Tibial nerve (tissue), 4 donors: ENCODE data around the gene TSNAXIP1. TPM values are rescaled to one million over a fixed set of nuclear protein-coding genes. Genes with fewer than 3 reads are reported as not detected.

Experiments
- DNase-seq, 2 donors: peaks; one replicate each; pipeline ENCODE4 v3.0.0-alpha.2; 2019; ENCODE audit warnings: low spot score in 2 of 2
- H3K27ac ChIP-seq, 4 donors: fragments of 200-600 bp; sonication (generic) in 3 of 4; one replicate each; pipeline ENCODE4 v1.5.1; 2017 to 2019; ENCODE audit warnings: mild to moderate bottlenecking in 1 of 4
- H3K27me3 ChIP-seq, 2 donors: fragments of 200-600 bp; sonication (generic) in 1 of 2; one replicate each; pipeline versions ENCODE4 v1.5.1 to v1.6.0; 2017 to 2019
- H3K36me3 ChIP-seq, 3 donors: fragments of 200-600 bp; sonication (generic); one replicate each; pipeline ENCODE4 v1.5.1; 2018 to 2019
- H3K4me1 ChIP-seq, 4 donors: fragments of 200-600 bp; sonication (generic) in 3 of 4; one replicate each; pipeline ENCODE4 v1.5.1; 2017 to 2019
- H3K4me3 ChIP-seq, 4 donors: fragments of 200-600 bp; sonication (generic) in 3 of 4; one replicate each; pipeline ENCODE4 v1.5.1; 2017 to 2019; ENCODE audit warnings: mild to moderate bottlenecking in 1 of 4, moderate library complexity in 1 of 4
- H3K9me3 ChIP-seq, 4 donors: fragments of 200-600 bp; sonication (generic) in 3 of 4; one replicate each; pipeline ENCODE4 v1.5.1; 2017 to 2019
- CTCF ChIP-seq, 5 experiments: fragments of 200-600 bp in 3 of 5; fragments of 450-650 bp in 2 of 5; sonication (generic) in 3 of 5; IDR thresholded peaks; one replicate each; pipeline ENCODE4 v1.5.1; 2016 to 2019; ENCODE audit warnings: antibody characterized with exemption in 5 of 5, mild to moderate bottlenecking in 3 of 5, moderate library complexity in 2 of 5
- EP300 ChIP-seq, 2 donors: sonication (generic); formaldehyde crosslinking; IDR thresholded peaks; one replicate each; pipeline ENCODE4 v1.6.1; 2017; ENCODE audit warnings: antibody characterized with exemption in 2 of 2, mild to moderate bottlenecking in 1 of 2
- POLR2A ChIP-seq, 2 donors: fragments of 450-650 bp; IDR thresholded peaks; one replicate each; pipeline ENCODE4 v1.6.1; 2017; ENCODE audit warnings: antibody characterized with exemption in 2 of 2, mild to moderate bottlenecking in 2 of 2, moderate library complexity in 2 of 2
- WGBS, 2 donors: methylation state at CpG; one replicate each; pipeline ENCODE4 v1.1.5; 2018; 5-methylcytosine and 5-hydroxymethylcytosine counted together
- small RNA-seq: library from RNA; depleted of rRNA; stranded (forward); fragments of <200 nt; gene quantifications from one replicate; pipeline ENCODE3, GENCODE V24; 2016
- total RNA-seq, 4 donors: library from RNA; depleted of rRNA; stranded (reverse); fragments of >200 nt; gene quantifications; one replicate each; pipeline ENCODE4 v1.1.0, GENCODE V29; 2016

TSNAXIP1 gene
- total RNA-seq, 4 donors from 2014 or later = 2.8 to 8.4 (median 4.0) TPM

DNA sequence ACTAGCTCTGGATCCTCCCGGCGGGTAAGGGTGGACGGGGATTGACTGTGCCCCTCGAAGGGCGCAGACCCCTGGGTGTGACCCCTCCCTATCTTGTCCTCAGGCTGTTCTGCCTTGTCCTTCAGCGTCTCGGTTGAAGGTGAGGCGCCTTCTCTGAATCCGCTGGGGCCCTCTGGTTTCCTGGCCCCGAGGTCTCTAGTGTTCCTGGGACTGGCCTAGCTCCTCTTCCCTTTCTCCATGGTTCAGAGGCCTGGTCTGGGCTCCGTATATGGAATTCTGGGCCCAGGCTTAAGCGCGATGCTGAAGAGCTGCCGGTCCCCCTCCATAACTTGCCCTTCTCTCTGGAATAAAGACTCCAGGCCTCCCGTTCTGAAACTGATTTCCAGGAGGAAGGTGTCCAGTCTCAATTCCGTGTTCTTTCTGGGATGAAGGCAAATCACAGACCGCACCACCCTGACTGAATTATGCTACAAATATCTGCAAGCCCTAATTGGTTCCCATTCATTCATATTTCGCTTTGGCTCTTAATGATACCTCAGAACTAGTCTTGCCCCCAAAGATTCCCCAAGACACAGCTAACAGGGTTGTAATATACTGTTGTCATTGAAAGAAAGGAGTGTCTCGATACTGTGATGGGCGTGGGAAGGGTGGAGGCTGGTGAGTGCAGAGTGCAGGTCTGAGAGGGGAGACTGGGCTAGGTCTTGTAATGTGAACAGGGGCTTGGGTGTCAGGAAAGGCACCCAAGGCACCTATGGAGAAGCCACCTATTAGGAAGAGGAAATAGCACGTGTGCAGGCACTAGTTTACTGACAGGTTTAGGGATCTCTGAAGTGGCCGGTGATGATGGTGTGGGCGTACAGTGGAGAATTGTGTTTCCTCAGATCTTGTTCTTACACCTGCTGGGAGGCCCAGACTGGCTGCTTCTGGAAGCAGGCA, 67.0 kb downstream of the TSNAXIP1 start:
- Histone ChIP-seq H3K9me3 (no peaks in the 10 kb centered on the region), H3K4me1 (peaks cover 0 to 44% (median 22%) of the 10 kb centered on the region in 4 donors), H3K27ac (peak overlapping the region; percentile 4 to 90 (median 80)), H3K4me3 (peak overlapping the region; percentile 61 to 93 (median 85)), H3K27me3 (no peaks in the 10 kb centered on the region), H3K36me3 (peaks cover 0 to 62% (median 12%) of the 10 kb centered on the region in 3 donors)
- WGBS, 2 donors = 12 to 14% methylated on average over 19 to 20 of the region's 23 CpGs
- TF ChIP-seq CTCF (IDR thresholded peaks at IDR 0.05) (no peak), EP300 (IDR thresholded peaks at IDR 0.05) (no peak), POLR2A (IDR thresholded peaks at IDR 0.05) (no peak)
- DNase-seq = no peak

- Histone ChIP-seq H3K4me3 (peak overlapping the region in 3 of 4 donors; percentile 80 to 93 (median 90)), H3K9me3 (no peaks in the 10 kb centered on the region), H3K36me3 (peaks cover 0 to 62% (median 19%) of the 10 kb centered on the region in 3 donors), H3K4me1 (peaks cover 0 to 44% (median 22%) of the 10 kb centered on the region in 4 donors), H3K27me3 (no peaks in the 10 kb centered on the region), H3K27ac (no peak overlapping the region)
- WGBS, 2 donors = 60 to 69% methylated on average over 3 of the region's 3 CpGs
- no peak for DNase-seq
- TF ChIP-seq POLR2A (IDR thresholded peaks at IDR 0.05) (no peak), CTCF (IDR thresholded peaks at IDR 0.05) (no peak), EP300 (IDR thresholded peaks at IDR 0.05) (no peak)
Measured at GRCh38 chr16:67874372-67874771, 67.7 kb downstream of the TSNAXIP1 start.

- no peaks in the 10 kb centered on the region for H3K9me3 ChIP-seq
- H3K4me3 ChIP-seq = no peak overlapping the region
- DNase-seq = no peak
- TF ChIP-seq CTCF (IDR thresholded peaks at IDR 0.05) (no peak), POLR2A (IDR thresholded peaks at IDR 0.05) (no peak), EP300 (IDR thresholded peaks at IDR 0.05) (no peak)
- H3K36me3 ChIP-seq = peaks cover 4 to 65% (median 46%) of the 10 kb centered on the region in 3 donors
- H3K4me1 ChIP-seq = peaks cover 0 to 39% (median 22%) of the 10 kb centered on the region in 4 donors
- 94 to 97% methylated on average over 11 of the region's 11 CpGs for WGBS, 2 donors
- no peaks in the 10 kb centered on the region for H3K27me3 ChIP-seq
- no peak overlapping the region for H3K27ac ChIP-seq
Measured at GRCh38 chr16:67877064-67877463, 70.4 kb downstream of the TSNAXIP1 start.

Small RNAs within 50 kb of the gene (small RNA-seq; reads per million reads assigned to genes)
- not detected for gene AC040162.2

Other genes with a start within 250 kb of the TSNAXIP1 start
- 10 to 100 TPM; 26.1 to 39.6 (median 31.8) TPM for gene CTCF, start 244.4 kb upstream of the TSNAXIP1 start, total RNA-seq
- gene CARMIL2, start 161.7 kb upstream of the TSNAXIP1 start, total RNA-seq = 1 to 10 TPM in 3 of 4 donors, under 1 TPM in 1; 0.66 to 6.5 (median 1.7) TPM
- 10 to 100 TPM; 18.0 to 32.3 (median 20.7) TPM for gene ACD, start 146.6 kb upstream of the TSNAXIP1 start, total RNA-seq
- 10 to 100 TPM in 2 of 4 donors, 1 to 10 TPM in 2; 3.7 to 16.2 (median 9.9) TPM for gene PARD6A, start 145.9 kb upstream of the TSNAXIP1 start, total RNA-seq
- gene ENKD1, start 140.1 kb upstream of the TSNAXIP1 start, total RNA-seq = 10 to 100 TPM; 32.6 to 53.8 (median 45.6) TPM
- gene C16orf86, start 140.1 kb upstream of the TSNAXIP1 start, total RNA-seq = 10 to 100 TPM; 15.9 to 31.2 (median 25.5) TPM
- 10 to 100 TPM; 10.5 to 24.6 (median 17.2) TPM for gene GFOD2, start 87.6 kb upstream of the TSNAXIP1 start, total RNA-seq
- gene RANBP10, start 329 bp upstream of the TSNAXIP1 start, total RNA-seq = 10 to 100 TPM in 3 of 4 donors, 1 to 10 TPM in 1; 8.1 to 19.5 (median 12.0) TPM
- gene THAP11, start 35.4 kb downstream of the TSNAXIP1 start, total RNA-seq = 10 to 100 TPM; 47.1 to 74.3 (median 60.9) TPM
- 100 to 1,000 TPM in 2 of 4 donors, 10 to 100 TPM in 2; 54.4 to 137 (median 105) TPM for gene NUTF2, start 40.0 kb downstream of the TSNAXIP1 start, total RNA-seq
- 100 to 1,000 TPM in 1 of 4 donors, 10 to 100 TPM in 3; 51.3 to 101 (median 59.2) TPM for gene CENPT, start 40.8 kb downstream of the TSNAXIP1 start, total RNA-seq
- 10 to 100 TPM; 36.7 to 62.4 (median 55.6) TPM for gene EDC4, start 66.2 kb downstream of the TSNAXIP1 start, total RNA-seq
- 10 to 100 TPM in 1 of 4 donors, 1 to 10 TPM in 3; 2.0 to 15.1 (median 3.9) TPM for gene NRN1L, start 78.0 kb downstream of the TSNAXIP1 start, total RNA-seq
- 10 to 100 TPM; 22.2 to 30.8 (median 24.2) TPM for gene PSKH1, start 86.4 kb downstream of the TSNAXIP1 start, total RNA-seq
- gene CTRL, start 125.0 kb downstream of the TSNAXIP1 start, total RNA-seq = 1 to 10 TPM in 3 of 4 donors, under 1 TPM in 1; 0.87 to 3.6 (median 1.6) TPM
- 10 to 100 TPM; 22.9 to 57.6 (median 39.4) TPM for gene PSMB10, start 130.0 kb downstream of the TSNAXIP1 start, total RNA-seq
- 10 to 100 TPM; 17.9 to 43.9 (median 26.8) TPM for gene LCAT, start 137.2 kb downstream of the TSNAXIP1 start, total RNA-seq
- 100 to 1,000 TPM in 2 of 4 donors, 10 to 100 TPM in 2; 82.0 to 127 (median 101) TPM for gene SLC12A4, start 161.7 kb downstream of the TSNAXIP1 start, total RNA-seq
- under 1 TPM in 1 of 4 donors, not detected in 3; 0.66 TPM for gene DPEP3, start 173.6 kb downstream of the TSNAXIP1 start, total RNA-seq
- 10 to 100 TPM in 1 of 4 donors, 1 to 10 TPM in 3; 1.0 to 12.6 (median 3.8) TPM for gene DPEP2, start 192.6 kb downstream of the TSNAXIP1 start, total RNA-seq
- gene DPEP2NB, start 209.0 kb downstream of the TSNAXIP1 start, total RNA-seq = not detected
- gene DDX28, start 216.3 kb downstream of the TSNAXIP1 start, total RNA-seq = 10 to 100 TPM in 3 of 4 donors, 1 to 10 TPM in 1; 6.7 to 11.7 (median 10.8) TPM
- 10 to 100 TPM in 2 of 4 donors, 1 to 10 TPM in 2; 4.7 to 31.2 (median 15.4) TPM for gene DUS2, start 216.4 kb downstream of the TSNAXIP1 start, total RNA-seq